Posterior vena cava (tissue), 2 donors: Measurements from ENCODE around the gene DDIAS. TPM values are rescaled to one million over a fixed set of nuclear protein-coding genes. Genes with fewer than 3 reads are reported as not detected.

Source experiments
- total RNA-seq, 2 donors: library from RNA; stranded (reverse); fragmentation: NEBNext Ultra II Directional; extraction: Animal tissue kit (Norgen Biotek cat#: 25700); gene quantifications; one replicate each; pipeline ENCODE4 v1.2.1, GENCODE V29; 2021
- donor health status: DM: yes; HTN: yes; CAD: no.
- donor health status: DM: yes; HTN: yes; CAD: no.

DDIAS gene
- total RNA-seq, 2 donors from 2014 or later = 0.86 to 1.2 TPM

Other genes with a start within 250 kb of the DDIAS start
- under 1 TPM; 0.42 to 0.67 TPM for gene FAM181B, start 167.9 kb upstream of the DDIAS start, total RNA-seq
- gene PRCP, start 1.3 kb upstream of the DDIAS start, total RNA-seq = 100 to 1,000 TPM in 1 of 2 donors, 10 to 100 TPM in 1; 75.9 to 107 TPM
- 10 to 100 TPM; 22.1 to 27.9 TPM for gene RAB30, start 170.2 kb downstream of the DDIAS start, total RNA-seq